ENCODE data around the gene CRIM1.

The CRIM1 gene

DNA sequence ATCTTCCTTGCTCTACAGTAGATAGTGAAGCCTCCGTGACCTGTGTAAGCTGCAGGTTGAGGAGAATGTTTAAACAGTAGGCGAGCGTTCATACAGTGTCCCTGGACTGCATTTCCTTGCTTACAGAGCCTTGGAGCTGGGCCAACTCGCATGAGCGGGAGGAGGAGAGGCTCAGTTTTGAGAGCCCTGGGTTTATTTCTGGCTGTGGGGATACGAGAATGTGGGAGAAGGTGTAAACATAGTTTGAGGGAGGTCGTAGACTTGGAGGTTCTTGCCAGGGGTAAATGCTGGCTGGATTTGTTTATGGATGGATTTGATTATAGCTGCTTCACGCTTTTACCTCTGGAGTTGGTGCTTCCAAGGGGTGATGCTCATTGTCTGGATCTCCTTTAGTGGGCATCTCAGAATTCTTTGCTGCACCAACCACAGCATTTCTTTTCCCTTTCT lies 20.8 kb downstream of the CRIM1 start:
- no peak for DNase-seq

GRCh38 chr2:36376992-36377738 lies 21.6 kb downstream of the CRIM1 start:
- no peak for DNase-seq

GRCh38 chr2:36379710-36380448 lies 24.3 kb downstream of the CRIM1 start:
- DNase-seq: no peak

- DNase-seq: no peak
Measured at GRCh38 chr2:36380624-36381481, 25.3 kb downstream of the CRIM1 start.

DNA sequence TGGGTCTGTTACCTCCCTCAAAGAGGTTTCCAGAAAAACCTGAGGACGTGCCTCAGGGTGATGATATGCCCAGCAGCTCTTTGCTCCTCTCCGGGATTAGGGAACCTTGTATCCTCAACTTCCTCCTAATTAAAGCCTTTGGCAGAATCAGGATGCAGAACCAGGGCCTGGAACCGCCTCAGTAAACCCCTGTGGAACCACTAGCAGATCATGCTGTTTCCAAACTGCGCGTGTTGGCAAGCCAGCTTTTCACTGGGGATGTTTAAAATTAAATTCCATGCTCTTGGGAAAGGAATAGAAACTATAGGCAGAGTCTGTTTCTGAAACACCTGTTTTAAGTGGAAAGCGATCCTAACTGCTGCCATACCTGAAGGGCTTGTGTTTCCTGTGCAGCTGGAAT lies 26.4 kb downstream of the CRIM1 start:
- no peak for DNase-seq

GRCh38 chr2:36382472-36382871 lies 26.9 kb downstream of the CRIM1 start:
- no peak for DNase-seq

DNA sequence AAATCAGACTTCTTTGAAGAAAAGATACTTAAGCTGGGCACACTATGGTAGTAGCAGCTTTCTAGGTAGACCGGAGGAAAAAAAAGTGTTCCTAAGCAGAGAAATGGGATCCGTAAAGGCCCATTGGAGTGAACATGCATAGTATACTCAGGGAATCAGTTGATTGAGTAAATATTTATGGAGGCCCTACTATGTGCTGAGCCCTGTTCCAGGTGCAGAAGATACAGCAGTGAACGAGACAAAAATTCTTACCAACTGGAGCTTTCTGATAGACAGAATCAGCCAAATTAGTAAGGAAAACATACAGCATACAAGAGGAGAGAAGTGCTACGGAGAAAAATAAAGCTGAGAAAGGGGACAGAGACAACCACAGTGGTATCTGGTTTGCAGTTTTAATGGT lies 28.1 kb downstream of the CRIM1 start:
- no peak for DNase-seq

GRCh38 chr2:36384454-36384853 lies 28.9 kb downstream of the CRIM1 start:
- DNase-seq: no peak

DNA sequence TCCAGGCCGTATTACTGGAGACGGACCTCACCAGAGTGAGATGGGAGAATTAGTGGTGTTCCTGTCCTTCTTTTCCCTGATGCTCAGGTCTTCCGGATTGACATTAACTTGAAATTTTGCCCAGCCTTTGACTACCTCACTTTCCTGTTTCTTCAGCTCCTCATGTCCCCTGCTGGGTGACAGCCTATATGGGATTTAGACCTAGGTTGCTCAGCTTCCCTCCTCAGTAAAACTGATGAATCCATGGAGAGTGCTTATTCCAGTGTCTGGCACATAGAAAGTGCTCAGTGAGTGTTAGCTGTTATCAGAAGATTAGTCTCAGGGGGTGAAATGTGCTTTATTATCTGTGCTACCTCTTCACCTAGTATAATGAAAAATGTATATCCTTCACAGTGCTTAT lies 30.0 kb downstream of the CRIM1 start:
- DNase-seq: no peak

- no peak for DNase-seq
Measured at GRCh38 chr2:36387258-36387916, 31.8 kb downstream of the CRIM1 start.

GRCh38 chr2:36388472-36388871 lies 32.9 kb downstream of the CRIM1 start:
- DNase-seq: no peak

- no peak for DNase-seq
Measured at GRCh38 chr2:36389091-36389564, 33.5 kb downstream of the CRIM1 start.

- no peak for DNase-seq
Measured at GRCh38 chr2:36389577-36389976, 34.0 kb downstream of the CRIM1 start.

GRCh38 chr2:36392571-36393255 lies 37.1 kb downstream of the CRIM1 start:
- DNase-seq: no peak

GRCh38 chr2:36393738-36394256 lies 38.2 kb downstream of the CRIM1 start:
- DNase-seq: no peak

- DNase-seq: no peak
Measured at GRCh38 chr2:36394804-36395203, 39.2 kb downstream of the CRIM1 start.

DNA sequence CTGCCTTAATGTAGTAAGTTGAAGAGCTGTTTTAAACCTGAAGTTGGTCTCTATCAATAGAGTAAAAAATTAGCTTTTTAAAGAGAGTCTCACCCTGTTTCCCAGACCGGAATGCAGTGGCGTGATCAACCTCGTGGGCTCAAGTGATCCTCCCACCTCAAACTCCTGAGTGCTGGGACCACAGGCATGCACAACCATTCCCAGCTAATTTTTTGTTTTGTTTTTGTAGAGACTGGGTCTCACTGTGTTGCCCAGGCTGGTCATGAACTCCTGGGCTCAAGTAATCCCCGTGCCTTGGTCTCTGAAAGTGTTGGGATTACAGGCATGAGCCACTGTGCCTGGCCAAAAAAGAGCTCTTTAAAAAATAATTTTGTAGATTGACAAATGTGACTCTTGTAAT lies 40.3 kb downstream of the CRIM1 start:
- DNase-seq: no peak

GRCh38 chr2:36396878-36397539 lies 41.4 kb downstream of the CRIM1 start:
- DNase-seq: no peak

DNA sequence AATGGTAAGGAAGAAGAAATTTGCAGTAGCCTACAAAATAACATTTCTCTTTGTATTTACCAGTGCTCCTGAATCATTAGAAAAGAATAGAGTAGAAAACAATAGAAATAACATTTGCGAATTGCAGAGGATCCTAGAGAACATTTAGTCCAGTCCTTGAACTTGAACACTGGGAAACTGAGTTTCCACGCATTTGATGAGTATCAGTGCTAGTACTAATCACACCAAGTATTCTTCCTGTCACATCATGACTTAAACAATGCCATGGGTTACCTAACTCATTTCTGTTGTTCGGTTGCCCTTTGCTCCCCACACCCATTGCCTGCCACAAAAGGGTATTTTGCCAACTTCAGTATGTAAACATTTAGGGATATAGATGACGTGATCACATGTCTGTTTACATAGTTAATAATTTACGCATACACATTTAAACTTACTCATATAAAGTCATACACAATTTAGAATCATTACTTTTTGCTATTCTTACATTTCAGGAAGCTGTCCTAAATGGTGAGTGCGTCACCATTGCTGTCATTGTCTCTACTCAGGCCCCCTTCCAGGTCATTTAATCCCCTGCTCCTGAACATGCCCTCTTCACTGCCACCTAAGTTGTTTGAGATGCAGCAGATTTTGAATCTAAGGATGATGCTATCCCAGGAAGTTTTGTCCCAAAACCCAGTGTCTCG lies 42.3 kb downstream of the CRIM1 start:
- DNase-seq: no peak

GRCh38 chr2:36399050-36399449 lies 43.5 kb downstream of the CRIM1 start:
- no peak for DNase-seq
